GM10847 (cell line): ENCODE data around the gene NEU3.

Experiments
- POLR2A ChIP-seq: IDR thresholded peaks from 2 replicates; pipeline ENCODE4 v1.6.1; 2011; ENCODE audit not compliant: insufficient read length; ENCODE audit errors: extremely low read depth

The NEU3 gene

GRCh38 chr11:74966651-74967050 is 22.1 kb upstream of the NEU3 start:
- TF ChIP-seq POLR2A: no peak

DNA sequence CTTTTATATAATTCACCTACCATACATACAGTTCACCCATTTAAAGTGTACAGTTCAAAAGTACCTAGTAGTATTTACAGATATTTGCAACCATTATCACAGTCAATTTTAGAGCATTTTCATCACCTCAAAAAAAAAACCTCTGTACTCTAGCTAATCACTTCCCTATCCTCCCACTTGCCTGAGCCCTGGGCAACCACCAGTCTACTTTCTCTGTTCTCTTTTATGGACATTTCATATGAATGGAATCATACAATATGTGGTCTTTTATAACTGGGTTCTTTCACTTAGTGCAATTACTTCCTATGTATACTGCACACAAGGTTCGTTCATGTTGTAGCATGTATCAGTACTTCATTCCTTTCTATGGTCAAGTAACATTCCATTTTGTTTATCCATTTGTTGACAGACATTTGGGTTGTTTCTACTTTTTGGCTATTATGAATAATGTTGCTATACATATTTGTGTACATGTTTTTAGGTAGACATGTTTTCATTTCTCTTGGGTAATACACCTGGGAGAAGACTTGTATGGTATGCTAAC is 17.8 kb upstream of the NEU3 start:
- TF ChIP-seq POLR2A: no peak

- no peak for TF ChIP-seq POLR2A
Measured at GRCh38 chr11:74971424-74971823, 17.3 kb upstream of the NEU3 start.

- TF ChIP-seq POLR2A: no peak
Measured at GRCh38 chr11:74978041-74978440, 10.7 kb upstream of the NEU3 start.

- TF ChIP-seq POLR2A: no peak
Measured at GRCh38 chr11:74980634-74981033, 8.1 kb upstream of the NEU3 start.

- no peak for TF ChIP-seq POLR2A
Measured at GRCh38 chr11:74981888-74982287, 6.8 kb upstream of the NEU3 start.

GRCh38 chr11:74984070-74984469 is 4.7 kb upstream of the NEU3 start:
- TF ChIP-seq POLR2A: no peak

DNA sequence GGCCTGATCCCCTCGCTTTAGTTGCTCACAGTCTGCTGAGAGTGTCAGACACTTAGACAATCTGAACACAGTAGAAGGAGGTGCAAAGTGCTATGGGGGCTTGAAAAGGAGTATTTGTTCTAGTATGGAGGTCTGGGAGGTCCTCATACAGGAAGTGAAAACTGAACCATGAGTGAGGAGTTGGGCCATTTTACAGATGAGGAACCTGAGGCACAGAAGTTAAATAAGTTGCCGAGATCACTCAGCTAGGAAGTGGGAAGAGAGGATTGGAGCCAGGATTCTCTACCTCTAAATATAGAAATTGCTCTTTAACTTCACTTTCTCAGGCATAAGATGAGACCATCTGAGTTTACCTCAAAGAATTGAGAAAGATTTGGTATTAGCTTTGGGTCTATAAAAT is 4.0 kb upstream of the NEU3 start:
- TF ChIP-seq POLR2A: no peak

DNA sequence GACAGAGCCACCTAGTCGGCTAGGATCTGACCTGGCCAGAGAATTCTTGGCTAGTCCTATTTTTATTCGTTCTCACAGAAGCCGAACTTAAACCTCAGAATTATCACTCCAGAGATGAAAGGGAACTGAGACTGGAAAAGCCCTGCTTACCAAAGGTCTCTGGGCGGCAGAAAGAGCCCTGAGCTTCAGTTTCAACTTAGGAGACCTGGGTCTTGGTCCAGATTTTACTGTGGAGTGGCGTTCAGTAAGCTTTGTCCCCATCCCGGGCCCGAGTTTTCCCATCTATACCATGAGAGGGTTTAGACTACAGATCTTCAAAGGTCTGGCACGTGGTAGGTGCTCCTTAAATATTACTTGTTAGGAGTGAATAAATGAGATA is 516 bp downstream of the NEU3 start:
- no peak for TF ChIP-seq POLR2A

- no peak for TF ChIP-seq POLR2A
Measured at GRCh38 chr11:74990941-74991340, 2.2 kb downstream of the NEU3 start.

GRCh38 chr11:74992852-74993251 is 4.1 kb downstream of the NEU3 start:
- no peak for TF ChIP-seq POLR2A

DNA sequence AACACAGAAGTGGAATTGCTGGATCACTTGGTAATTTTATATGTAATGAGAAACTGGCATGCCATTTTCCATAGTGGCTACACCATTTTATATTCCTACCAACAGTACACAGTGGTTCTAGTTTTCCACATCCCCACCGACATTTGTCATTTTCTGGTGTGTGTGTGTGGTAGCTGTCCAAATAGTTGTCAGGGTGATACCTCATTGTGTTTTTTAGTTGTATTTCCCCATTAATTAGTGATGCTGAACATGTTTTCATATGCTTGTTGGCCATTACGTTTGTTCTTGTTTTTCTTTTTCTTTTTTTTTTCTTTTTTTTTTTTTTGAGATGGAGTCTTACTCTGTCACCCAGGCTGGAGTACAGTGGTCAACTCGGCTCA is 12.2 kb downstream of the NEU3 start:
- no peak for TF ChIP-seq POLR2A

- TF ChIP-seq POLR2A: no peak
Measured at GRCh38 chr11:75001686-75002085, 13.0 kb downstream of the NEU3 start.

DNA sequence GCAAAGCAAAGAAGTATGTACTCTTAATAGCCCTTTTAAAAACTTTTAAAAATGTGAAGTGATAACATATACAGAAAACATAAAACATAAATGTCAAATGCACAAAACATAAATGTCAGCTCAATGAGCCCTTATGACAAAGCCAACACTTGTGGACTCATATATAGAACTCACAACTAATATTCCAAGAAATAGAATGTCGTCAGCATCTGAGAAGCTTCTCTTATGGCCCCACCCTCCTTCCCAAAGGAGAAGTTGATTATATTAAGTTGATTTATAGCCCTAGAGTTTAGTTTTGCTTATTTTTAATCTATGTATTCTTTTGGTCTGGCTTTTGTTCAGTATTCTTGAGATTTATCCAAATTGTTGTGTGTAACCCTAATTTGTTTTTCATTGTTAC is 13.8 kb downstream of the NEU3 start:
- TF ChIP-seq POLR2A: no peak

- TF ChIP-seq POLR2A: no peak
Measured at GRCh38 chr11:75004215-75004614, 15.5 kb downstream of the NEU3 start.

DNA sequence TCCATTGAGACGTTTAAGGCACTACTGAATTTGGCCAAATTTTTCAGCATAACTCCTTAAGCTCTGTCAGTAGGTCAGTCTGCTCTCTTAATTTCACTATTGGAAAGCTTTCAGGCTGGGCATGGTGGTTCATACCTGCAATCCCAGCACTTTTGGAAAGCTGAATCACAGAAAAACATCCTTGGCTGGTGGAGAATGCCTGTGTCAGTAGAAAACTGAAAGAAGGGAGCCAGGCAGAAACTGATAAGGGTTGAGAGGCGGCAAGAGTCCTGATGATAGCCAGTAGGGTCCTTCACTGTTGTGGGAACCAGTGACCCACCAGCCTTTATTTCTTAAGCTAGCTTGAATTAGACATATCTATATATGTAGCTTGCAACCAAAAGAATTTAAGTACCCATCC is 22.6 kb downstream of the NEU3 start:
- no peak for TF ChIP-seq POLR2A

GRCh38 chr11:75011872-75012271 is 23.1 kb downstream of the NEU3 start:
- TF ChIP-seq POLR2A: no peak

DNA sequence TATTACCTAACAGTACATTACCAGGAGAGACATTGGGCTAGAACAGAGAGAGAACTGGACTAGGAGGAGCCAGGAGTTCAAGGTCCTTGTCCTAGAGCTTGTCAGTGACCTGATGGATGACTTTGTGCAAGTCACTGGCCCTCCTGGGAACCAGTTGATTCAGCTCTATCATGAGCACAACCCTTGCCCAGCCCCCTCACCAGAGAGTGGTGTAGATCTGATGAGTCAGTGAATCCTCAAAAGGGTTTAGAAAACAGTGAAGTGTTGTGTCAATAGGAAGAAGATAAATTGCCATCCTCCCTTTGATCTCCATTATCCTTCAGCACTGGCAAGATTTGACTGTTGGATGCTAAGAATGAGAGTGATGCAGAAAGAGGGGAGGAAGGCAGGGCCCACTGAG is 24.3 kb downstream of the NEU3 start:
- TF ChIP-seq POLR2A: no peak
